GDM1 (cell line): ENCODE data around the gene ZNF816.
"Not testable (repeated sequence)": the region's sequence is repeated elsewhere in the genome, so short reads cannot be mapped to it uniquely, and the experiment has no call there.

Experiments
- DNase-seq: peaks from one replicate; lab custom pipeline; 2025; lab: John Stamatoyannopoulos, UW

Gene ZNF816

DNA sequence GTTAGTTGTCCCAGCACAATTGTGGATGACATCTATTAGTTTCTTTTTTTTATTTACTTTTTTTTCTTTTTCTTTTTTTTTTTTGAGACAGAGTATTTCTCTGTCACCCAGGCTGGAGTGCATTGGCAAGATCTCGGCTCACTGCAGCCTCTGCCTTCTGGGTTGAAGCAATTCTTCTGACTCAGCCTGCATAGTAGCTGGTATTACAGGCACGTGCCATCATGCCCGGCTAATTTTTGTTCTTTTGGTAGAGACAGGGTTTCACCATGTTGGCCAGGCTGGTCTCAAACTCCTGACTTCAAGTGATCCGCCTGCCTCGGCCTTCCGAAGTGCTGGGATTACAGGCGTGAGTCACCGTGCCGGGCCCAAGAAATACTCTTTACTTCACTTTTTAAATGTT is 38.0 kb downstream of the ZNF816 start:
- DNase-seq = not testable (repeated sequence)

GRCh38 chr19:52923778-52924593 is 38.7 kb downstream of the ZNF816 start:
- DNase-seq = peak; percentile 41

DNA sequence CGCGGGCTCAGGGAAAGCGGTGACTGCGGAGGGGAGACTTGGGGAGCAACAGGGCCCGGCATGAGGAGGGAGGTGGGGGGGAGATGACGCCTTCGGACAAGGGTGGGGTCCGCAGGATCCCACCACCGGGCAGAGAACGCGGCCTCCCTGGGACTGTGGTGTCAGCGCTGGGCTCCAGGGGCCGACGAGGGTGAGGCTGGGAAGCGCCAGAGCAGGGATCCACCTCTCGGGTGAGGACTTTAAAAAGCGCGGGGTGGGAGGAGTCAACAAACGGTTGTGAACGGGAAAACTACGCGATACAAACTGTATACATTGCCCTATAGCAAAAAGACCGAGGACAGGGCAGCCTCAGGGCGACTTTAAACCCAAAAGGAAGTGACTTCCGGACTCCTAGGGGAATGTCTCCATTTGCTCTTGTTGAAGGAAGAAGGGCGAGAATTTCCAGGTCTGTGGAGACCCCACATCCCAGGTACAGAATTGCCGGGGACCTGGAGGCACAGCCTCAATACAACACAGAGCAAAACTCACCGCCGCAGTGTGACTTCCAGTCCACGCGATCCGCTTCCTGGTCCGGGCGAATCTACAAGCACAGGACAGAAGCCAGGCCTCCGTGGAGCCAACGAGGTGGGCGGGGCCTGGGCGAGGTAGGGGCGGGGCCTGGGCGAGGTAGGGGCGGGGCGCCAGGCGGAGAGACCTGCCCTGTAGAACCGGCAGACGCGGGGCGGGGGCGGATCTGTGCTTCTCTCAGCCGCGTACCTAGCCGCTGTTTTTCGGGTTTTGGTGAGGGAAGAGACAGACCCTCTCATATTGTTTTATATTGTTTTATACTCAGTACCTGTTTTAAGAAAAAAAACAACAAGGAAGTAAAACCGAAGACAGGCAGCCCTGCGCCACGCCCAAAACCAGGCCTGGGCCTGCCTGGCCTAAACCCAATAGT is 39.6 kb downstream of the ZNF816 start, which contains the start of gene ZNF888:
Gene ZNF888, minus strand, starts transcription at position 588 of the 937 bp plus-strand sequence. CDS start 5,555 bp downstream, outside the sequence.
- peak; percentile 83 for DNase-seq

DNA sequence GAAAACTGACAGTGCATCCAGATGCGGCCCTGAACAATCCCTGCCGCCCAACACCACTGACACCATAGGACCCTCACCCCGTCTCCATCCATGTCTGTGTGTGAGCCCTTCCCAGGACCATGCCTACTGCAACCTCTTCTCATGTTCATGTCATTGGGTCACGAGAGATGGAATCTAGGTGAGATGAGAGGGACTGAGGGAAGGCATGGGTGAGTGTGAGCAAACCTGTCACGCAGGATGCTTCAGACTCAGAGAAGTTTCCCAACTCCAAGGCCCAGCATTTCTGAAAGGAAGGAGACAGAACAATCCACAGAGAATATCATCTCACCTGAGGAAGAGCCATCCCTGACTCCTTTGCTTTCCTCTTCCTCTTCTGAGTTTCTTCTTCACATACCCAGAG is 45.1 kb downstream of the ZNF816 start:
- DNase-seq = no peak

DNA sequence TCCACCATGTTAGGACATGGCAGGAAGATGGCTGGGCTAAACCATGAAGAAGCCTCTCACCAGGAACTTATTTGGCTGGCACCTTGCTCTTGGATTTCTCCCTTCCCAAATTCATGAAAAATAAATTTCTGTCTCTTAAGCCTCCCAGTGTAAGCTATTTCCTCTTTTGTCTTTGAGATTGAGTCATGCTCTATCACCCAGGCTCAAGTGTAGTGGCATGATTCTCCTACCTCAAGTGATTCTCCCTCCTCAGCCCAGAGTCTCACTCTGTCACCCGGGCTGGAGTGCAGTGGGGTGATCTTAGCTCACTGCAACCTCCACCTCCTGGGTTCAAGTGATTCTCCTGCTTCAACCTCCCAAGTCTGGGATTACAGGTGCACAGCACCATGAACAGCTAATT is 52.0 kb downstream of the ZNF816 start:
- DNase-seq = no peak

- not testable (repeated sequence) for DNase-seq
Observed at GRCh38 chr19:52904052-52904780, 58.5 kb downstream of the ZNF816 start.

GRCh38 chr19:52901842-52902241 is 60.8 kb downstream of the ZNF816 start:
- no peak for DNase-seq
